WERI-Rb-1 (cell line): ENCODE measurements around the gene CLEC4F.
A peak's percentile ranks its signal among the peaks of the same experiment; 100 is the strongest.
"Not testable (repeated sequence)": the region's sequence is repeated elsewhere in the genome, so short reads cannot be mapped to it uniquely, and the experiment has no call there.

Source experiments
- DNase-seq: peaks from one replicate; pipeline ENCODE4 v3.0.0-alpha.2; 2020
- H3K27ac ChIP-seq: fragments of 250-450 bp; sonication (Bioruptor Pico); 2 replicates; pipeline ENCODE4 v1.5.1; 2020; ENCODE audit warnings: mild to moderate bottlenecking, moderate library complexity
- H3K27me3 ChIP-seq: fragments of 250-450 bp; sonication (Bioruptor Pico); 2 replicates; pipeline ENCODE4 v1.5.1; 2021; ENCODE audit warnings: mild to moderate bottlenecking, low read depth, moderate library complexity; ENCODE audit not compliant: insufficient read depth, severe bottlenecking
- H3K36me3 ChIP-seq: fragments of 250-450 bp; sonication (Bioruptor Pico); 2 replicates; pipeline ENCODE4 v1.5.1; 2020; ENCODE audit warnings: mild to moderate bottlenecking, moderate library complexity
- H3K4me3 ChIP-seq: 2 replicates; pipeline ENCODE4 v1.5.1; 2011; ENCODE audit warnings: low read depth, mild to moderate bottlenecking, control low read depth, low read length
- H3K9me3 ChIP-seq: fragments of 250-450 bp; sonication (Bioruptor Pico); 2 replicates; pipeline ENCODE4 v1.5.1; 2021; ENCODE audit warnings: mild to moderate bottlenecking, moderate library complexity; ENCODE audit not compliant: severe bottlenecking
- TF ChIP-seq, protein P1 (sequence below): IDR thresholded peaks from 2 replicates; pipeline ENCODE4 v1.5.1; 2011; ENCODE audit warnings: low read depth, mild to moderate bottlenecking, control low read depth, inconsistent platforms, low read length

The CLEC4F gene

DNA sequence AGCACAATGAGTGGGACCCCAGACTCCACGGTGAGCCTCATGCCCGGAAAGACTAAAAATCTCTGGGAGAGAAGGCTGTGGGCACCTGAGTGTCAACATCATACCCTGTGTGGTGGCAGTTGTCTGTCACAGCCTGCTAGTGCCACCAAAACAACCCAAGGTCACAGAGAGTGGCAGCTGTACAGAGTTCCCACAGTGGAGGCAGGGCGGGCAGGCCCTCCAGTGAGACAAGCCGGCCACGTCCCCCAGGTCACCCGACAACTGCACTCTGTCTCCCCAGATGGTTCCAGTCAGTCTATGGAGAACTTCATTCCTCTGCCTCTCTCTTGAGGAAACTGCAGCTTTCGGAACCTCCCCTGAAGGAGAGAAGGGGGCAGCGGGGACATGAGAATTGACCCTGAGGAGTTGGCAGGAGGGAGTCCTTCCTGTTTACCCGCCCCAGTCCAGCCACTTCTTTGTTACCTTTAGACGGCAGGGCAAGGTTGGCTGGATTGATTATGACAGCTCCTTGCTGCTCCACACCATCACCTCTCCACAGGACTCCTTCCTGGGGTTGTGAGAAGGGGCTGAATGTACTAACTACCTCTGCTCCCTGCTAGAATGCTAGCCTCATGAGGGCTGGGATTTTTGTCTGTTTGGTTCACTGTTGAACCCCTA, 18.7 kb downstream of the CLEC4F start:
- no peak for DNase-seq
- TF ChIP-seq, protein P1, sequence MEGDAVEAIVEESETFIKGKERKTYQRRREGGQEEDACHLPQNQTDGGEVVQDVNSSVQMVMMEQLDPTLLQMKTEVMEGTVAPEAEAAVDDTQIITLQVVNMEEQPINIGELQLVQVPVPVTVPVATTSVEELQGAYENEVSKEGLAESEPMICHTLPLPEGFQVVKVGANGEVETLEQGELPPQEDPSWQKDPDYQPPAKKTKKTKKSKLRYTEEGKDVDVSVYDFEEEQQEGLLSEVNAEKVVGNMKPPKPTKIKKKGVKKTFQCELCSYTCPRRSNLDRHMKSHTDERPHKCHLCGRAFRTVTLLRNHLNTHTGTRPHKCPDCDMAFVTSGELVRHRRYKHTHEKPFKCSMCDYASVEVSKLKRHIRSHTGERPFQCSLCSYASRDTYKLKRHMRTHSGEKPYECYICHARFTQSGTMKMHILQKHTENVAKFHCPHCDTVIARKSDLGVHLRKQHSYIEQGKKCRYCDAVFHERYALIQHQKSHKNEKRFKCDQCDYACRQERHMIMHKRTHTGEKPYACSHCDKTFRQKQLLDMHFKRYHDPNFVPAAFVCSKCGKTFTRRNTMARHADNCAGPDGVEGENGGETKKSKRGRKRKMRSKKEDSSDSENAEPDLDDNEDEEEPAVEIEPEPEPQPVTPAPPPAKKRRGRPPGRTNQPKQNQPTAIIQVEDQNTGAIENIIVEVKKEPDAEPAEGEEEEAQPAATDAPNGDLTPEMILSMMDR = no peak
- H3K4me3 ChIP-seq = no peak overlapping the region
- no peaks in the 10 kb centered on the region for H3K36me3 ChIP-seq
- H3K9me3 ChIP-seq = peaks cover 10% of the 10 kb centered on the region
- no peaks in the 10 kb centered on the region for H3K27me3 ChIP-seq
- no peak overlapping the region for H3K27ac ChIP-seq

DNA sequence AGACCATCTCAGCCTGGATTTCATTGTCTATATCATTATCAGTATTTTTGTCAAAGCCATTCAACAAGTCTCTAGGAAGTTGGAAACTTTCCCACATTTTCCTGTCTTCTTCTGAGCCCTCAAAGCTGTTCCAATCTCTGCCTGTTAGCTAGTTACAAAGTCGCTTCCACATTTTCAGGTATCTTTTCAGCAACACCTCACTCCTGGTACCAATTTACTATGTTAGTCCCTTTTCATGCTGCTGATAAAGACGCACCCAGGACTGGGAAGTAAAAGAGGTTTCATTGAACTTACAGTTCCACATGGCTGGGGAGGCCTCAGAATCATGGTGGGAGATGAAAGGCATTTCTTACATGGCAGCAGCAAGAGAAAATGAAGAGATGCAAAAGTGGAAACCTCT, 20.7 kb downstream of the CLEC4F start:
- Histone ChIP-seq H3K27me3 (no peaks in the 10 kb centered on the region), H3K4me3 (no peak overlapping the region), H3K36me3 (no peaks in the 10 kb centered on the region), H3K27ac (no peak overlapping the region), H3K9me3 (peaks cover 10% of the 10 kb centered on the region)
- TF ChIP-seq, protein P1 = no peak
- no peak for DNase-seq

DNA sequence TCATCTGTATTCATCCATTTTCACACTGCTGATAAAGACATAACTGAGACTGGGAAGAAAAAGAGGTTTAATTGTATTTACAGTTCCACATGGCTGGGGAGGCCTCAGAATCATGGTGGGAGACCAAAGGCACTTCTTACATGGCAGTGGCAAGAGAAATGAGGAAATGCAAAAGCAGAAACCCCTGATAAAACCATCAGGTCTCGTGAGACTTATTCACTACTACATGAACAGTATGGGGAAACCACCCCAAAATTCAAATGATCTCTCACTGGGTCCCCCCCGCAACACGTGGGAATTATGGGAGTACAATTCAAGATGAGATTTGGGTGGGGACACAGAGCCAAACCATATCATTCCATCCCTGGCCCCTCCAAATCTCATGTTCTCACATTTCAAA, 22.4 kb downstream of the CLEC4F start:
- H3K4me3 ChIP-seq, H3K27ac ChIP-seq, H3K27me3 ChIP-seq, DNase-seq, H3K36me3 ChIP-seq: not testable (repeated sequence)
- peaks cover 10% of the 10 kb centered on the region for H3K9me3 ChIP-seq

DNA sequence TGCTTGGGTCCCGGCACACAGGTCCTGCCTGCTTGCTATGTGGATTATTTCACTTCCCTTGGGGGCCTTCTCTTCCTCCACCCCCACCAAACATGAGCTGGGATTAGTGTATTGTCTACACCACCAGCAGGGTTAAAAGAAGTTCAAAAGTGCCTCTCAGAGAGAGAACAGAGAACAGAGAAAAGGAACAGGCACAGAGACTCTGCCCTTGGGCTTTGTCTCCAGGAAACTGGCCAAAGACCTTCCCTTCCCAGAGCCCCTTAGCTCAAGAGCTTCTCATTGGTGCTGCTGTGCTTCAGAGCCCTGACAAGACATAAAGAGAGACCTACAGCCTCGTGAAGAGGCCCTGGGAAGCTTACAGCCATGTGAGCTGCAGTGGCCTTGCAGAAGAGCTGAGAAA, 22.9 kb downstream of the CLEC4F start:
- Histone ChIP-seq H3K27ac (no peak overlapping the region), H3K36me3 (no peaks in the 10 kb centered on the region), H3K4me3 (no peak overlapping the region), H3K9me3 (peaks cover 10% of the 10 kb centered on the region), H3K27me3 (no peaks in the 10 kb centered on the region)
- TF ChIP-seq, protein P1 = no peak
- no peak for DNase-seq

DNA sequence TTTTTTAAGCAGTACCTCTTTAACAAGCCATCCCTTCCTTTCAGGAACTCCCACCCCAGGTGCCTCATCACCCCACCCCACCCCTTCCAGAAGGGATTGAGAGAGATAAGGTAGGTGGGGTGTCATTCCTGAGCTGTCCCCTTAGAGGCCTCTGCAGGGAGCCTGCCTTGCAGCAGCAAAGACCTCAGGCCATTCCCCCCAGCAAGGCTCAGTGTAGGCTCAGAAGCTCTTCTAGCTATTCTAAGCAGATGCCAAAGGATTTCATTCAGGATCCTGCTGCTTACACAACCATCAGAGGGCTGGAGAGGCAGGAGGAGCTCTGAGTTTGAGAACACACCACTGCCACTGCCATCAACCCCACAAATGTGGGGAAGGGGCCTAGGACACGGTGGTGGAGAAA, 24.1 kb downstream of the CLEC4F start:
- Histone ChIP-seq H3K36me3 (no peaks in the 10 kb centered on the region), H3K4me3 (no peak overlapping the region), H3K27ac (no peak overlapping the region), H3K27me3 (no peaks in the 10 kb centered on the region), H3K9me3 (peaks cover 10% of the 10 kb centered on the region)
- TF ChIP-seq, protein P1 = no peak
- peak; percentile 62 for DNase-seq

DNA sequence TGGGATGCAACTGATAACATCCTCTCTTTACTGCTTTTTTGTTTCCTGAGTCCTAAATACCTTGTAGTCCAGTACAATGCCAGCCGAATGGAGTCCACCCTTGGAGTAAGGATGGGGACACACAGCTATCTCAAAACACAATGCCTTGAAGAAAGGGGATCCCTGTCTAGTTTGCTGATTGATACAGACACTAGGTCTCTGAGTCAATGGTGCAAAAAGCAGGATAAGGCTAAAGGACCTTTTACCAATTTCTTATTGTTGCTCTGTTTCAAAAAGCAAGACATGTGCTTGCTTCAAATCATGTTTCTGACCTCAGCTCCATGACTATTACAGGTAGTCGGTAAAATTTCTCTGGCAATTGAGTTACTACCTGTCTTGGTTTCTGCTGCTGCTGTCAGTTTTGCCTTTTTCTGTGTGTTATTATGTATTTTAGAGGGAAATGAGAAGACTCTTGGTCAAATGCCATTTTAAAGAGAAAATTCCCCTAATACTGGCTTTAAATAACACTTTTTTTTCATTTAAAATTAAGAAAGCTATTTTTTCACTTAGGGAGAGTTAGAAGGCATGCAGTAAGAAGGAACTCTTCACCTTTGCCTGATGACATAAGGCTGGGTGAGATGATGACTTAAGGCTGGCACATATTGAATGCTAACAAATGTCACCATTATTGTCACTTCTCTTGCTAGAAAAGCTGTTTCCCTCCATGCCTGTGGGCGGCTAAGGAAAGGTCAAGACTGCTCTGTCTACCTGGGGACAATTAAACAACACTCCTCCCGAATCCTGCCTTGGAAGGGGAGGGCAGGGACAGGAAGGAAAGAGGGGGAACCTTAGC, 25.0 kb downstream of the CLEC4F start:
- no peak overlapping the region for H3K4me3 ChIP-seq
- no peak overlapping the region for H3K27ac ChIP-seq
- TF ChIP-seq, protein P1 = no peak
- no peaks in the 10 kb centered on the region for H3K36me3 ChIP-seq
- DNase-seq = no peak
- peaks cover 10% of the 10 kb centered on the region for H3K9me3 ChIP-seq
- H3K27me3 ChIP-seq = no peaks in the 10 kb centered on the region
